Activated CD4-positive, alpha-beta T cell treated with anti-CD3 and anti-CD28 coated beads, Interleukin-2, amount 10 ng/mL, durations not matched to agents 24 days and 14 days (primary cell): ENCODE measurements around the gene COL23A1. TPM values are rescaled to one million over a fixed set of nuclear protein-coding genes. Genes with fewer than 3 reads are reported as not detected.

Experiments
- DNase-seq: peaks from one replicate; pipeline ENCODE4 v3.0.0; 2022
- H3K27ac Mint-ChIP-seq: one replicate; pipeline ENCODE4 v1.8.0; 2022; ENCODE audit warnings: mild to moderate bottlenecking, mixed read lengths
- H3K27me3 Mint-ChIP-seq: one replicate; pipeline ENCODE4 v1.8.0; 2022; ENCODE audit warnings: mixed read lengths
- H3K36me3 Mint-ChIP-seq: one replicate; pipeline ENCODE4 v1.8.0; 2022; ENCODE audit warnings: low read depth, mild to moderate bottlenecking, mixed read lengths
- H3K4me1 Mint-ChIP-seq: one replicate; pipeline ENCODE4 v1.8.0; 2021; ENCODE audit warnings: mixed read lengths
- H3K4me3 Mint-ChIP-seq: one replicate; pipeline ENCODE4 v1.8.0; 2022; ENCODE audit warnings: mild to moderate bottlenecking, moderate library complexity, mixed read lengths
- H3K9me3 Mint-ChIP-seq: one replicate; pipeline ENCODE4 v1.8.0; 2021; ENCODE audit warnings: mixed read lengths
- intact Hi-C: fragments of 100-400 bp; cut with micrococcal nuclease; formaldehyde crosslinking; loops from one replicate; pipeline ENCODE4 v1.15.1; 2023
- total RNA-seq: library from RNA; stranded (reverse); gene quantifications from 2 replicates; pipeline ENCODE4 v1.2.3, GENCODE V29; 2022

Gene COL23A1
- 0.07 and 0.09 TPM in 2 replicates for total RNA-seq

GRCh38 chr5:178590141-178590923, at the start of gene COL23A1:
COL23A1 (minus strand) TSS chr5:178590393.
- intact Hi-C loops = loop anchor here (1.0 kb wide), 1 partner anchor 36 kb away; no protein-coding TSS in a partner anchor
- peak; percentile 85 for DNase-seq
- H3K9me3 Mint-ChIP-seq = peaks cover 9% of the 10 kb centered on the region

GRCh38 chr5:178637356-178638074, 47.3 kb upstream of the COL23A1 start:
- no peak for DNase-seq
- Mint-ChIP-seq H3K27me3 (peaks cover 14% of the 10 kb centered on the region), H3K27ac (no peak overlapping the region), H3K4me3 (no peak overlapping the region), H3K4me1 (no peaks in the 10 kb centered on the region), H3K36me3 (no peaks in the 10 kb centered on the region), H3K9me3 (peaks cover 4% of the 10 kb centered on the region)
- intact Hi-C loops = no loop called here

More at GRCh38 chr5:178590141-178590923, at the start of gene COL23A1:
- peaks cover 51% of the 10 kb centered on the region for H3K27me3 Mint-ChIP-seq
- peaks cover 18% of the 10 kb centered on the region for H3K36me3 Mint-ChIP-seq
- H3K4me3 Mint-ChIP-seq = peak within 1 kb of the TSS; percentile 73
- peaks cover 3% of the 10 kb centered on the region for H3K4me1 Mint-ChIP-seq
- H3K27ac Mint-ChIP-seq = no peak within 1 kb of the TSS

- Mint-ChIP-seq H3K27me3 (peaks cover 27% of the 10 kb centered on the region), H3K36me3 (no peaks in the 10 kb centered on the region), H3K4me3 (no peak overlapping the region), H3K4me1 (peaks cover 7% of the 10 kb centered on the region), H3K9me3 (peaks cover 4% of the 10 kb centered on the region), H3K27ac (no peak overlapping the region)
- intact Hi-C loops = no loop called here
- DNase-seq = no peak
Observed at GRCh38 chr5:178632285-178632684, 42.1 kb upstream of the COL23A1 start.

- intact Hi-C loops = no loop called here
- peaks cover 2% of the 10 kb centered on the region for H3K36me3 Mint-ChIP-seq
Observed at GRCh38 chr5:178630951-178631350, 40.8 kb upstream of the COL23A1 start.

GRCh38 chr5:178630475-178630930, 40.3 kb upstream of the COL23A1 start:
- H3K9me3 Mint-ChIP-seq = peaks cover 4% of the 10 kb centered on the region
- H3K27ac Mint-ChIP-seq = no peak overlapping the region
- peaks cover 10% of the 10 kb centered on the region for H3K4me1 Mint-ChIP-seq
- peaks cover 4% of the 10 kb centered on the region for H3K36me3 Mint-ChIP-seq
- DNase-seq = no peak
- peaks cover 27% of the 10 kb centered on the region for H3K27me3 Mint-ChIP-seq
- no peak overlapping the region for H3K4me3 Mint-ChIP-seq
- intact Hi-C loops = no loop called here

More at GRCh38 chr5:178630951-178631350, 40.8 kb upstream of the COL23A1 start:
- H3K4me1 Mint-ChIP-seq = peaks cover 7% of the 10 kb centered on the region
- H3K27ac Mint-ChIP-seq = no peak overlapping the region
- H3K9me3 Mint-ChIP-seq = peaks cover 4% of the 10 kb centered on the region
- DNase-seq = no peak
- H3K4me3 Mint-ChIP-seq = no peak overlapping the region
- H3K27me3 Mint-ChIP-seq = peaks cover 27% of the 10 kb centered on the region

- DNase-seq = no peak
- Mint-ChIP-seq H3K27me3 (peaks cover 12% of the 10 kb centered on the region), H3K27ac (peak overlapping the region; percentile 67), H3K36me3 (peaks cover 13% of the 10 kb centered on the region), H3K4me3 (peak overlapping the region; percentile 90), H3K9me3 (peaks cover 2% of the 10 kb centered on the region), H3K4me1 (peaks cover 29% of the 10 kb centered on the region)
- intact Hi-C loops = loop anchor here (1.0 to 5.0 kb wide), 4 partner anchors 103 to 1445 kb away; partner anchors contain the start of genes PHYKPL, RNF130, RUFY1 and ZNF354A
Observed at GRCh38 chr5:178627259-178627598, 37.0 kb upstream of the COL23A1 start.

- Mint-ChIP-seq H3K27me3 (peaks cover 10% of the 10 kb centered on the region), H3K4me3 (peak within 1 kb of the TSS; percentile 90), H3K9me3 (no peaks in the 10 kb centered on the region), H3K27ac (peak within 1 kb of the TSS; percentile 99), H3K36me3 (peaks cover 18% of the 10 kb centered on the region), H3K4me1 (peaks cover 31% of the 10 kb centered on the region)
- intact Hi-C loops = loop anchor here (1.0 to 5.0 kb wide), 7 partner anchors 11 to 1446 kb away; partner anchors contain the start of genes COL23A1, PHYKPL, RNF130 and RUFY1
- peak; percentile 99 for DNase-seq
Observed at GRCh38 chr5:178626484-178627258, 36.5 kb upstream of the COL23A1 start, which contains the start of gene CLK4. CLK4 (minus strand) TSS chr5:178627050; CDS start chr5:178623416, 3,634 bp downstream.

- peak; percentile 63 for DNase-seq
- Mint-ChIP-seq H3K9me3 (no peaks in the 10 kb centered on the region), H3K27ac (peak overlapping the region; percentile 99), H3K4me1 (peaks cover 33% of the 10 kb centered on the region), H3K36me3 (peaks cover 23% of the 10 kb centered on the region), H3K27me3 (peaks cover 10% of the 10 kb centered on the region), H3K4me3 (peak overlapping the region; percentile 90)
- intact Hi-C loops = loop anchor here (1.0 to 5.0 kb wide), 6 partner anchors 11 to 1446 kb away; partner anchors contain the start of genes COL23A1, PHYKPL, RNF130 and RUFY1
Observed at GRCh38 chr5:178625679-178626483, 35.7 kb upstream of the COL23A1 start.

- H3K4me3 Mint-ChIP-seq = peak overlapping the region; percentile 90
- peaks cover 33% of the 10 kb centered on the region for H3K36me3 Mint-ChIP-seq
- intact Hi-C loops = loop anchor here (5.0 kb wide), 2 partner anchors 393 to 1447 kb away; partner anchors contain the start of genes PHYKPL and RNF130
- peaks cover 36% of the 10 kb centered on the region for H3K4me1 Mint-ChIP-seq
- H3K27ac Mint-ChIP-seq = peak overlapping the region; percentile 99
- no peaks in the 10 kb centered on the region for H3K9me3 Mint-ChIP-seq
- peaks cover 4% of the 10 kb centered on the region for H3K27me3 Mint-ChIP-seq
- no peak for DNase-seq
Observed at GRCh38 chr5:178624631-178625546, 34.7 kb upstream of the COL23A1 start.

- Mint-ChIP-seq H3K36me3 (peaks cover 51% of the 10 kb centered on the region), H3K4me3 (no peak overlapping the region)
- intact Hi-C loops = no loop called here
Observed at GRCh38 chr5:178622679-178623247, 32.6 kb upstream of the COL23A1 start.

GRCh38 chr5:178619390-178619789, 29.2 kb upstream of the COL23A1 start:
- no peaks in the 10 kb centered on the region for H3K27me3 Mint-ChIP-seq
- DNase-seq = no peak
- H3K9me3 Mint-ChIP-seq = no peaks in the 10 kb centered on the region
- intact Hi-C loops = no loop called here
- no peak overlapping the region for H3K4me3 Mint-ChIP-seq
- H3K36me3 Mint-ChIP-seq = peaks cover 66% of the 10 kb centered on the region
- H3K27ac Mint-ChIP-seq = no peak overlapping the region
- H3K4me1 Mint-ChIP-seq = peaks cover 34% of the 10 kb centered on the region

More at GRCh38 chr5:178622679-178623247, 32.6 kb upstream of the COL23A1 start:
- DNase-seq = no peak
- H3K9me3 Mint-ChIP-seq = no peaks in the 10 kb centered on the region
- no peak overlapping the region for H3K27ac Mint-ChIP-seq
- H3K4me1 Mint-ChIP-seq = peaks cover 42% of the 10 kb centered on the region
- no peaks in the 10 kb centered on the region for H3K27me3 Mint-ChIP-seq
